ENCODE data around the gene TMEM106B.

DNA sequence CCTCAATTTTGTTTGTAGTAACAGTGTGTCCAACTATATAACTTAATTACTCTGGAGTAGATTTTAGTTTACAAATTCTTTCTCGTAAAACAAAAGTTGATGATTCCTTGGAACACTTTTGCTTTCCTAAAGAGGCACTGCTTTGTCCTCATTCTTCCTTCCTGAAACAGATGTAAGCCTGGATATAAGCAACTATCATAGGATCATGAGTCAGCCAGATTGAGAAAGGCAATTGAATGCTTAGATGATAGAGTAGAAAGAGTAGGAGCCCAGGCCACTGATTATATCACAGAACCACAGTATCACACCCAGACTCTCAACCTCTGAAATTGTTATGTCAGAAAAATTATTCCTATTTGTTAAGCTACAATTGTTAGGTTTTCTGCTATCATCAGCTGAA, 69.9 kb downstream of the TMEM106B start:
- TF ChIP-seq POLR2AphosphoS5 (IDR thresholded peaks at IDR 0.05; ENCODE audit: low read depth, low read length) (no peak), POLR2A (IDR thresholded peaks at IDR 0.05; ENCODE audit: low read depth, low read length) (no peak), TAF1 (IDR thresholded peaks at IDR 0.05; ENCODE audit: low read depth, low read length) (no peak), POU2F2 (IDR thresholded peaks at IDR 0.05; ENCODE audit: low read depth, low read length) (no peak), PAX5 (IDR thresholded peaks at IDR 0.05; ENCODE audit: insufficient read depth, low read length, severe bottlenecking) (no peak), SPI1 (IDR thresholded peaks at IDR 0.05; ENCODE audit: low read depth, low read length) (no peak)
